ENCODE results near the gene XRCC5.
A peak's percentile ranks its signal among the peaks of the same experiment; 100 is the strongest.
"Not testable (repeated sequence)": the region's sequence is repeated elsewhere in the genome, so short reads cannot be mapped to it uniquely, and the experiment has no call there.

XRCC5 gene

DNA sequence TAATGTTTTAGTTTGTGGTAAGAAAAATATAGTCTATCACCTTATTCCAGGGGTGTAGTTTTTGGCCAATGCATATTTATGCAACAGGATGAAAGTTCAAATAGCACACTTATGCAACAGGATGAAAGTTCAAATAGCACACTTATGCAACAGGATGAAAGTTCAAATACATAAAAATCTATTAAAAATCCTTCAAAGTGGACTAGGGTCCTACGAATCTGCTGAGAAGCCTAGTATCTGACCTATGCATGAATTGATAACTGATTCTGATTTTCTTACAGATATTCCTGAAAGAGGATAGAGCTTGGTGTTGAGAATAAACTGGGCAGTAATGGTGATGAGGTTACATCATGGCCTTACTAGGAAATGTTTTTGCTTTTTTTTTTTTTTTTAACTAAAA lies 30.4 kb upstream of the XRCC5 start:
- Histone ChIP-seq H4K8ac (ENCODE audit: low read depth, low read length) (no peak overlapping the region), H3K79me2 (ENCODE audit: control insufficient read depth, insufficient read depth, low read length, poor library complexity) (no peaks in the 10 kb centered on the region), H3K4me2 (ENCODE audit: low read length) (no peak overlapping the region), H4K12ac (ENCODE audit: low read depth, low read length) (no peak overlapping the region), H3K9me3 (ENCODE audit: insufficient read depth, low read depth, low read length) (peaks cover 2% of the 10 kb centered on the region), H2AK5ac (ENCODE audit: low read length) (no peak overlapping the region), H3K9ac (ENCODE audit: low read length) (no peak overlapping the region), H3K4me1 (ENCODE audit: control insufficient read depth in 1 of 2, insufficient read depth in 2 of 2, low read length in 2 of 2) (peaks cover 0 to 3% of the 10 kb centered on the region in 2 experiments), H3K27me3 (ENCODE audit: insufficient read depth, low read length) (no peaks in the 10 kb centered on the region), H3K4me3 (ENCODE audit: low read depth, low read length) (no peak overlapping the region), H3K36me3 (ENCODE audit: control insufficient read depth in 1 of 2, insufficient read depth in 2 of 2, low read length in 2 of 2) (no peaks in the 10 kb centered on the region), H3K14ac (ENCODE audit: low read length) (no peak overlapping the region), H2BK12ac (ENCODE audit: low read length) (no peak overlapping the region), H3K27ac (ENCODE audit: low read depth, low read length) (no peak overlapping the region), H2BK120ac (ENCODE audit: insufficient read depth, low read length, poor library complexity) (no peak overlapping the region), H3K23ac (ENCODE audit: low read length) (no peak overlapping the region), H2AFZ (ENCODE audit: insufficient read depth, low read length, poor library complexity) (no peak overlapping the region), H2BK5ac (ENCODE audit: low read depth, low read length, poor library complexity) (no peak overlapping the region), H3K18ac (ENCODE audit: low read length) (no peak overlapping the region), H3K79me1 (ENCODE audit: low read length) (peaks cover 4% of the 10 kb centered on the region), H4K91ac (ENCODE audit: low read depth, low read length) (no peak overlapping the region), H3K4ac (ENCODE audit: low read depth, low read length) (no peak overlapping the region)
- no peak for DNase-seq
- WGBS (ENCODE audit: extremely low coverage, insufficient coverage, insufficient read length) = no CpG with 5 or more reads among the region's 1 CpG

GRCh38 chr2:216080048-216080447 lies 29.1 kb upstream of the XRCC5 start:
- no CpG with 5 or more reads among the region's 10 CpGs for WGBS (ENCODE audit: extremely low coverage, insufficient coverage, insufficient read length)
- not testable (repeated sequence) for H3K27ac ChIP-seq (ENCODE audit: low read depth, low read length)

GRCh38 chr2:216081012-216081411 lies 28.1 kb upstream of the XRCC5 start:
- Histone ChIP-seq H4K91ac (ENCODE audit: low read depth, low read length) (no peak overlapping the region), H2AK5ac (ENCODE audit: low read length) (no peak overlapping the region), H2BK5ac (ENCODE audit: low read depth, low read length, poor library complexity) (no peak overlapping the region), H3K79me1 (ENCODE audit: low read length) (peaks cover 4% of the 10 kb centered on the region), H3K36me3 (ENCODE audit: control insufficient read depth in 1 of 2, insufficient read depth in 2 of 2, low read length in 2 of 2) (no peaks in the 10 kb centered on the region), H3K14ac (ENCODE audit: low read length) (no peak overlapping the region), H4K12ac (ENCODE audit: low read depth, low read length) (no peak overlapping the region), H3K4ac (ENCODE audit: low read depth, low read length) (no peak overlapping the region), H3K23ac (ENCODE audit: low read length) (no peak overlapping the region), H3K4me2 (ENCODE audit: low read length) (peak overlapping the region; percentile 98), H3K27ac (ENCODE audit: low read depth, low read length) (no peak overlapping the region), H2BK12ac (ENCODE audit: low read length) (no peak overlapping the region), H2AFZ (ENCODE audit: insufficient read depth, low read length, poor library complexity) (no peak overlapping the region), H3K4me3 (ENCODE audit: low read depth, low read length) (no peak overlapping the region), H4K8ac (ENCODE audit: low read depth, low read length) (peak overlapping the region; percentile 64), H3K18ac (ENCODE audit: low read length) (no peak overlapping the region), H3K9ac (ENCODE audit: low read length) (no peak overlapping the region), H2BK120ac (ENCODE audit: insufficient read depth, low read length, poor library complexity) (no peak overlapping the region), H3K4me1 (ENCODE audit: control insufficient read depth in 1 of 2, insufficient read depth in 2 of 2, low read length in 2 of 2) (peaks cover 0 to 4% of the 10 kb centered on the region in 2 experiments), H3K79me2 (ENCODE audit: control insufficient read depth, insufficient read depth, low read length, poor library complexity) (no peaks in the 10 kb centered on the region), H3K9me3 (ENCODE audit: insufficient read depth, low read depth, low read length) (peaks cover 2% of the 10 kb centered on the region), H3K27me3 (ENCODE audit: insufficient read depth, low read length) (no peaks in the 10 kb centered on the region)
- WGBS (ENCODE audit: extremely low coverage, insufficient coverage, insufficient read length) = no CpG with 5 or more reads among the region's 1 CpG
- no peak for DNase-seq

More at GRCh38 chr2:216080048-216080447, 29.1 kb upstream of the XRCC5 start:
- H2BK120ac ChIP-seq (ENCODE audit: insufficient read depth, low read length, poor library complexity); H3K18ac ChIP-seq (ENCODE audit: low read length); H3K36me3 ChIP-seq (ENCODE audit: control insufficient read depth in 1 of 2, insufficient read depth in 2 of 2, low read length in 2 of 2); H3K4me1 ChIP-seq (ENCODE audit: control insufficient read depth in 1 of 2, insufficient read depth in 2 of 2, low read length in 2 of 2); DNase-seq; H3K79me1 ChIP-seq (ENCODE audit: low read length); H4K91ac ChIP-seq (ENCODE audit: low read depth, low read length); H2AFZ ChIP-seq (ENCODE audit: insufficient read depth, low read length, poor library complexity); H3K14ac ChIP-seq (ENCODE audit: low read length); H3K4ac ChIP-seq (ENCODE audit: low read depth, low read length); H2BK5ac ChIP-seq (ENCODE audit: low read depth, low read length, poor library complexity); H2BK12ac ChIP-seq (ENCODE audit: low read length); H3K4me2 ChIP-seq (ENCODE audit: low read length); H3K4me3 ChIP-seq (ENCODE audit: low read depth, low read length); H2AK5ac ChIP-seq (ENCODE audit: low read length); H3K9ac ChIP-seq (ENCODE audit: low read length); H4K12ac ChIP-seq (ENCODE audit: low read depth, low read length); H3K9me3 ChIP-seq (ENCODE audit: insufficient read depth, low read depth, low read length); H3K27me3 ChIP-seq (ENCODE audit: insufficient read depth, low read length); H3K23ac ChIP-seq (ENCODE audit: low read length); H4K8ac ChIP-seq (ENCODE audit: low read depth, low read length); H3K79me2 ChIP-seq (ENCODE audit: control insufficient read depth, insufficient read depth, low read length, poor library complexity): not testable (repeated sequence)

- Histone ChIP-seq H4K91ac (ENCODE audit: low read depth, low read length) (no peak within 1 kb of the TSS), H3K27ac (ENCODE audit: low read depth, low read length) (no peak within 1 kb of the TSS), H3K79me1 (ENCODE audit: low read length) (peaks cover 4% of the 10 kb centered on the region)
These were observed 27.5 kb upstream of the XRCC5 start, which contains the start of the genes PECR and TMEM169 for GRCh38 chr2:216081487-216082116. TSS of gene PECR (minus strand) at chr2:216081809. CDS start at chr2:216081741, 68 bp downstream. TSS of gene TMEM169 (plus strand) at chr2:216081919. CDS start at chr2:216095964, 14,045 bp downstream.

More at GRCh38 chr2:216081487-216082116, 27.5 kb upstream of the XRCC5 start, which contains the start of the genes PECR and TMEM169:
- Histone ChIP-seq H3K79me2 (ENCODE audit: control insufficient read depth, insufficient read depth, low read length, poor library complexity) (no peaks in the 10 kb centered on the region), H3K4me2 (ENCODE audit: low read length) (peak within 1 kb of the TSS; percentile 98), H3K36me3 (ENCODE audit: control insufficient read depth in 1 of 2, insufficient read depth in 2 of 2, low read length in 2 of 2) (no peaks in the 10 kb centered on the region), H2BK12ac (ENCODE audit: low read length) (no peak within 1 kb of the TSS), H3K14ac (ENCODE audit: low read length) (peak within 1 kb of the TSS; percentile 22), H3K4me1 (ENCODE audit: control insufficient read depth in 1 of 2, insufficient read depth in 2 of 2, low read length in 2 of 2) (peaks cover 0 to 4% of the 10 kb centered on the region in 2 experiments), H4K8ac (ENCODE audit: low read depth, low read length) (peak within 1 kb of the TSS; percentile 64), H3K4ac (ENCODE audit: low read depth, low read length) (no peak within 1 kb of the TSS), H2AFZ (ENCODE audit: insufficient read depth, low read length, poor library complexity) (peak within 1 kb of the TSS; percentile 34), H2BK120ac (ENCODE audit: insufficient read depth, low read length, poor library complexity) (no peak within 1 kb of the TSS), H3K9ac (ENCODE audit: low read length) (peak within 1 kb of the TSS; percentile 84), H3K18ac (ENCODE audit: low read length) (peak within 1 kb of the TSS; percentile 1), H3K23ac (ENCODE audit: low read length) (no peak within 1 kb of the TSS), H4K12ac (ENCODE audit: low read depth, low read length) (no peak within 1 kb of the TSS), H3K9me3 (ENCODE audit: insufficient read depth, low read depth, low read length) (peaks cover 2% of the 10 kb centered on the region), H3K27me3 (ENCODE audit: insufficient read depth, low read length) (no peaks in the 10 kb centered on the region), H2AK5ac (ENCODE audit: low read length) (no peak within 1 kb of the TSS), H3K4me3 (ENCODE audit: low read depth, low read length) (peak within 1 kb of the TSS; percentile 77), H2BK5ac (ENCODE audit: low read depth, low read length, poor library complexity) (no peak within 1 kb of the TSS)
- peak; percentile 33 to 59 for DNase-seq
- WGBS (ENCODE audit: extremely low coverage, insufficient coverage, insufficient read length) = no CpG with 5 or more reads among the region's 44 CpGs
